HG03439 (cell line): ENCODE results near the gene YIPF2.
"Not testable (repeated sequence)": the region's sequence is repeated elsewhere in the genome, so short reads cannot be mapped to it uniquely, and the experiment has no call there.

ENCODE experiments used
- ATAC-seq: cut with Tn5 transposase; IDR thresholded peaks from one replicate; pipeline ENCODE4 v1.9.1; 2021; ENCODE audit warnings: mild to moderate bottlenecking, moderate library complexity; ENCODE audit not compliant: unreplicated experiment

YIPF2 gene

GRCh38 chr19:10928563-10929401, at the start of gene YIPF2, which contains the start of gene TIMM29:
YIPF2 (minus strand) TSS chr19:10928639; CDS start chr19:10928410, 229 bp downstream.
TIMM29 (plus strand) TSS chr19:10928811; CDS start chr19:10928823, 12 bp downstream.
- peak; percentile 75 for ATAC-seq

DNA sequence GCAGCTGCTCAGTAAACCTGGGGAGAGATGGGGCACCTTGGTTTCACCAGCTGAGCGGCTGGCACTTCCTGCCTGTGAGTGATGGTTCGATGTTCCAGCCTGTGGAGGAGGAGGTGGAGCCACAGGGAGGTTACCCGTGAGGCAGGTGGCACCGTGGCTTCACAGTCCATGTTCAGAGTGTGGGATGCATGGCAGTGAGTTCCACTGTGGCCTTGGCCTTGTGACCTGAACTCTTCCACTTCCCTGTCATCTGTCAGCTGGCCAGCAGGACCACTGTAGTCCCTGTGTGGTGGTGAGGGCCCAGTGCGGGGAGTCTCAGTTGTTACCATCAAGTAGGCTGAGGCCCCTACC, 49.3 kb upstream of the YIPF2 start:
- no peak for ATAC-seq

DNA sequence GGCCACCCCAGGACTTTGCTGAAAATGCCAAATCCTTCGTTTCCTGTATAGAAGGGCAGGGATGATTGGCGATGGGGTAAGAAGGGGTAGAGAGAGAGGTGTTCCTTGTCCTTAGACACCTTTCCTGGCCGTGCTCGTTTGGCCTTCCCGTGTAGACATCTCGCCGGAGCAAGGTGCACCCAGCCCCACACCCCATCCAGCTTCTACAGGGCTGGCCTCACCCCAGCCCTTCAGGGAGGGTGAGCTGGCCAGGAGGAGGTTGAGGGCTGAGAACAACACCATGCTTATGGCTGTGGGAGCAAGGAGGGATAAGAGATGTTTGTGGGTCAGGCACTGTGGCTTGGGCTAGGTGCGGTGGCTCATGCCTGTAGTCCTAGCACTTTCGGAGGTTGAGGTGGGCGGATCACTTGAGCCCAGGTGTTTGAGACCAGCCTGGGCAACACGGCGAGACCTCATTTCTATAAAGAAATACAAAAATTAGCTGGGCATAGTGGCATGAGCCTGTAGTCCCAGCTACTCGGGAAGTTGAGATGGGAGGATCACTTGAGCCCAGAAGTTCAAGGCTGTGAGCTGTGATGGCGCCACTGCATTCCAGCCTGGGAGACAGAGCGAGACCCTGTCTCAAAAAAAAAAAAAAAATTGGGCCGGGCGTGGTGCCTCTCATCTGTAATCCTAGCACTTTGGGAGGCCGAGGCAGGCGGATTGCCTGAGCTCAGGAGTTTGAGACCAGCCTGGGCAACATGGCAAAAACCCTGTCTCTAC, 47.9 kb upstream of the YIPF2 start:
- ATAC-seq, result no peak

- ATAC-seq, result no peak
Measured at GRCh38 chr19:10975374-10976130, 47.1 kb upstream of the YIPF2 start.

GRCh38 chr19:10971107-10971726, 42.8 kb upstream of the YIPF2 start:
- no peak for ATAC-seq

DNA sequence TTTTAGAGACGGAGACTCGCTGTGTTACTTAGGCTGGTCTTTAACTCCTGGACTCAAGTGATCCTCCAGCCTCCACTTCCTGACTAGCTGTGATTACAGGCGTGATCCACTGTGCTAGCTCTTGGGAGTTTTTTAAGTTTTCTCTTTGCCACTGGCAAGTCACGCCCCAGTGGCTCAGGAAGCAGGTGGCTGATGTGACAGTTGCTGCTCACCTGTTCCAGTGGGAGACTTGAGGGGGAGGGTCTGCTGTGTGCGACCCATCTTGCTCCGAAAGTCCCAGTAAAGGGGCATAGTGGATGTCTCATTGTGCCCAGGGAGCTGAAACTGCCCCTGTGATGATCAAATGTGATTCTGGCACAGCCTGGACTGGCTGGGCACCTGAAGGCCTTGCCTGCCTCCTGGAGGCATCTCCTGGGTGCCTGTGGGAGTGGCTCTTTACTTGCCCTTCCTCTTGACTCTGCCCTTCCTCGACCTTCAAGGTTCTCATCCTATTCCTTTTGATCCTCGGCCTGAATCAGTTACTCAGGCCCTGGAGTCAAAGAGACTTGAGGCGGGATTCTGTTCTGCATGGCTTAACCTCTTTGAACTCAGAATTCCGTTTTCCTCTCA, 40.2 kb upstream of the YIPF2 start:
- ATAC-seq, result no peak

DNA sequence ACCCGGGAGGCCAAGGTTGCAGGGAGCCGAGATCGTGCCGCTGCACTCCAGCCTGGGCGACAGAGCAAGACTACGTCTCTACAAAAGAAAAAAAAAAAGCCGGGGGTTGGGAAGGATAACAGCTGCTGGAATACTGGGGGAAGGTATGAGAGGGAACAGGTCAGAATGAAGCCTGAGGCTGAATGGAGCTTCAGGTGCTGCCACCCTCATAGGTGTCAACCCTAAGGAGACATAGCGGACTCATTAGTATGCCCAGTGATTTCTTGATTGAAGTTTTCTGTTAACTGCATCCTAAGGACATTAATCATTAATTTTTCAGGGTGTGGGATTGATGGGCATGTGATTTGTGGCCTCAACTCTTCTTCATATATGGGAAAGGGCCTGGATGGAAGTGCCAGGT, 38.4 kb upstream of the YIPF2 start:
- ATAC-seq, result no peak

- no peak for ATAC-seq
Measured at GRCh38 chr19:10965398-10965797, 37.0 kb upstream of the YIPF2 start.

DNA sequence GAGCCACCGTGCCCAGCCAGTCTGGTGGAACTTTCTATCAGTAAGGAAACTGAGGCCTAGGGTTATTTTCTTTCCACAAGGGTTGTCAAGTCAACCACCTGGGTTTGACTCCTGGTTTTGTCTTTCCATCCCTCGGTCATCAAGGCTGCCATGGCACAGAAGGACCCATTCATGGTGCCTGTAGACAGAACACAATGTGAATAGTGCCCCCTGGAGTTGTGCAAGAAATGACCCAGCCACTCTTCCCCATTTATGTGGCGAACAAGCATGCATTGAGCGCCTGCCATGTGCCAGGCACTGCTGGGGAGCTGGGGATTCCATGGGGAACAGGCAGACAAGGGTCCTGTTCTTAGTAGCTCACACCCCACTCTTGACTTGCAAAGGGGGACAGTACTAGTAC, 36.5 kb upstream of the YIPF2 start:
- ATAC-seq, result no peak

DNA sequence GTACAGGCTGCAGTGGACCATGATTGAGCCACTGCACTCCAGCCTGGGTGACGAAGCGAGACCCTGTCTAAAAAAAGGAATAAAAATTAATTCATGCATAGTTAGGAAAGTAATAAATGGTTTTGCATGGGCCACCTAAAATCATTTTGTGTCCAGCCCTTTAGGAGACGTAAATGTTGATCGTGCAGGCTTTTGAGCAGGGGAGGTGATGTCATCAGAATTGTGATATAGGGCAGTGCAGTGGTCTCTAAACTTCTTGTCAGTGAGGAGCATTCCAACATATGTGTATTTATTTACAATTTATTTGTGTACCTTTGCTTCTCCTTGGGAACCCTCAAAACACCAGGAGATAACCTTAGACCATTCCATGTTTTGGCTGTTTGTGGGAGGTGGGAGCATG, 35.4 kb upstream of the YIPF2 start:
- ATAC-seq, result no peak

- no peak for ATAC-seq
Measured at GRCh38 chr19:10962863-10963262, 34.4 kb upstream of the YIPF2 start.

DNA sequence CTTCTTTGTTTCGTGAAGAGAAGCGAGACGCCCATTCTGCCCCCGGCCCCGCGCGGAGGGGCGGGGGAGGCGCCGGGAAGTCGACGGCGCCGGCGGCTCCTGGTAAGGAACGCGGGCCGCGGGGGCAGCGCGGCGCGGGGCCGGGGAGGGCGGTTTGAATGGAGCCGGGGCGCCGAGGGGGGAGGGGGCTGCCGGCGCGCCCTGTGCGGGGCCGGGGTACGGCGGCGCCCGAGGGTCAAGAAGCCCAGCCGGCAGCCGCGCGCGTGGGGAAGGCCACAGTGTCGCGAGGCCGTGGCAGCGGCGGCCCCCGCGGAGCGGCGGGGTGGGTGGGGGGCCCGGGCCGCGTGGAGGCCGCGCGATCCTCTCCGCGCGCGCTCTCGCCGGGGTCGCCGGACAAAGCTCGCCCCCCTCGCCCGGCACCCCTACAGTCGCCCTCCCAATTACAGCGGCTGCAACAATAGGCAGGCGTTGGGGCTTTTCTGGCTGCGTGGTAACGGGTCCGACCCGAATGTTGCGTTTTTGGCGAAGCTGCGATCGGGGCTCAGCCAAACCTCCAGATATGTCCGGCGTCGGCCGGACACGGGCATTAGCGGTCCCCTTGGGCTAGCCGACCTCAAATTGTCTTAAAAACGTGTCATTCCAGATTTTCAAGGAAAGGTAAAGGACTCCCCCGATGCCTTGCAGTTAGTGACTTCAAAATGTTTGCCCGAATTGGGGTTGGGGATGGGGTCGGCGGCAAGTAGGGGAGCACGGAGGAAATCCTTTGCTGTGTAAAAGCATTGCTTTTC, 32.8 kb upstream of the YIPF2 start:
- peak; percentile 42 for ATAC-seq

- peak; percentile 76 for ATAC-seq
Measured at GRCh38 chr19:10960314-10961072, 32.1 kb upstream of the YIPF2 start, which contains the start of gene SMARCA4. SMARCA4 (plus strand) TSS chr19:10961030; CDS start chr19:10984152, 23,122 bp downstream.

GRCh38 chr19:10959277-10959968, 31.0 kb upstream of the YIPF2 start:
- ATAC-seq, result not testable (repeated sequence)

GRCh38 chr19:10952809-10953208, 24.4 kb upstream of the YIPF2 start:
- no peak for ATAC-seq

DNA sequence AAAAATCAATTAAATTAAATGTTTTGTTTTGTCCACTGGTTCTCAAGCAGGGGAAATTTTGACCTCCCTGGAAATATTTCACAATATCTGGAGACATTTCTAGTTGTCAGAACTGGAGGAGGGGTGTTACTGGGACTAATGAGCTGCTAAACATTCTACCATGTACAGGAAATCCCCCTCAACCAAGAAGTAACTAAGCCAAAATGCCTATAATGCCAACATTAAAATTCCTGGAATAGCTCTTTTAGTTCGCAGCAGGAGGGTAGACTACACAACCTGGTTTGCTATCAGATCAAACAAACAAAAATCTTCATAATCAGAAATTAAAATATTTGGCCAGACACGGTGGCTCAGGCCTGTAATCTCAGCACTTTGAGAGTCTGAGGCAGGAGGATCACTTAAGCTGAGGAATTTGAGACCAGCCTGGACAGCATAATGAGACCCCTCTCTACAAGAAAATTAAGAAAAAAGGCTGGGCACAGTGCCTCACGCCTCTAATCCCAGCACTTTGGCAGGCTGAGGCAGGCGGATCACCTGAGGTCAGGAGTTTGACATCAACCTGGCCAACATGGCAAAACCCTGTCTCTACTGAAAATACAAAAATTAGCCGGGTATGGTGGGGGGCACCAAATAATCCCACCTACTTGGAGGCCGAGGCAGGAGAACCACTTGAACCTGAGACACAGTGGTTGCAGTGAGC, 18.7 kb upstream of the YIPF2 start:
- ATAC-seq, result no peak

DNA sequence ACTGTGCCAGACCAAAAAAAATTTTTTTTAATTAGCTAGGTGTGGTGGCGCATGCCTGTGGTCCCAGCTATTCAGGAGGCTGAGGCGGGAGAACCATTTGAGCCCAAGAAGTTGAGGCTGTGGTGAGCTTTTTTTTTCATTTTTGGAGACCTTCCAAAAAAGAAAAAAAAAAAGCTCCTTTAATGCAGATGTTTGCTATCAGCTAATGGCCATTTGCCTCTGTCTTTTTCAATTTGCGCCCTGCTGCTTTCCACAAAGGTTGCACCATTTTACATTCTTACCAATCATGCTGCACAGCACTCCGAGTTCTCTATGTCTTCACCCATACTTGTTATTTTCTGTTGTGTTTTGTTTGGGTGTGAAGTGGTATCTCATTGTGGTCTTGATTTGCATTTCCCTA, 16.8 kb upstream of the YIPF2 start:
- no peak for ATAC-seq

DNA sequence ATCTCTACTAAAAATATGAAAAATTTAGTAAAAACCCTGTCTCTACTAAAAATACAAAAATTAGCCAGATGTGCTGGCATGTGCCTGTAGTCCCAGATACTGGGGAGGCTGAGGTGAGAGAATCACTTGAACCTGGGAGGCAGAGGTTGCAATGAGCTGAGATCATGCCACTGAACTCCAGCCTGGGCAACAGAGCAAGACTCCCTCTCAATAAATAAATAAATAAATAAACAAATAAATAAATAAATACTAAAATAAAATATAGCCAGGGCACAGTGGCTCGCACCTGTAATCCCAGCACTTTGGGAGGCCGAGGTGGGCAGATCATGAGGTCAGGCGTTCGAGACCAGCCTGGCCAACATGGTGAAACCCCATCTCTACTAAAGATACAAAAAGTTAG, 15.0 kb upstream of the YIPF2 start:
- ATAC-seq, result not testable (repeated sequence)
